ENCODE results near the gene TNIP3.
A peak's percentile ranks its signal among the peaks of the same experiment; 100 is the strongest.

TNIP3 gene

GRCh38 chr4:121125498-121125885, 38.6 kb downstream of the TNIP3 start:
- POLR2A ChIA-PET = no interaction called here
- Histone ChIP-seq H3K4me3 (ENCODE audit: control insufficient read depth in 1 of 7, extremely low read depth in 1 of 7, insufficient read depth in 4 of 7, low read depth in 2 of 7, low read length in 6 of 7) (no peak overlapping the region), H3K4me1 (ENCODE audit: control extremely low read depth in 1 of 4, control insufficient read depth in 4 of 4, insufficient read depth in 4 of 4, low read length in 3 of 4) (no peaks in the 10 kb centered on the region), H3K9me3 (ENCODE audit: control extremely low read depth in 1 of 5, control insufficient read depth in 4 of 5, insufficient read depth in 2 of 5, low read depth in 1 of 5, low read length in 4 of 5) (no peaks in the 10 kb centered on the region), H3K36me3 (ENCODE audit: control insufficient read depth in 4 of 4, insufficient read depth in 4 of 4, low read length in 3 of 4) (no peaks in the 10 kb centered on the region), H3K27ac (ENCODE audit: insufficient read depth in 1 of 2, low read depth in 1 of 2, low read length in 2 of 2, poor library complexity in 1 of 2, severe bottlenecking in 2 of 2) (no peak overlapping the region), H3K27me3 (replicated peaks in 2 of 5; ENCODE audit: control insufficient read depth in 4 of 5, insufficient read depth in 5 of 5, low read length in 4 of 5) (peaks cover 0 to 15% (median 0%) of the 10 kb centered on the region in 5 experiments)
- no peak for DNase-seq
- 100% methylated on average over 3 of the region's 3 CpGs for WGBS (ENCODE audit: insufficient coverage)
- CTCF ChIA-PET = interaction anchor here (0.6 kb wide), 1 partner anchor 30 kb away, joined by 3 read pairs; no protein-coding TSS in a partner anchor

- no CpG with 5 or more reads among the region's 2 CpGs for WGBS (ENCODE audit: insufficient coverage)
- DNase-seq = no peak
Observed at GRCh38 chr4:121122661-121123060, 41.5 kb downstream of the TNIP3 start.

DNA sequence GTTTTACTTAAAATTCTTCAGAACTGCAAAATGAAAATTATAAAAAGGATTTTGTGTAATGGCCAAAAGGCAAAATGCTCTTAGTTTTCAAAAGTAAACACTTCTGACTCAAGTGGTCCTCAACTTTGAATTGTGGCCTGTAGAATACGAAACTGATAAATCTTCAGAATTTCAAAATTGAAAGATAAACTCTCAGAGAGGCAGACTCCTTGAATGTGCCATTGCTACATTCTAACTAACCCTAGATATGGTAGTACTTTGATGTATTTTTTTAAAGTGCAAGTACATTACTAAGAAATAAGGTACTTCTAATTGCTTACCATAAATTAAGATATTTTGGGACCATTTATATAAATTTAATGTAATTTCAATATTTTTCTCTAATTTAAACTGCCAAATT, 44.4 kb downstream of the TNIP3 start:
- WGBS (ENCODE audit: insufficient coverage) = 100% methylated on average over 1 of the region's 1 CpG

More at GRCh38 chr4:121122661-121123060, 41.5 kb downstream of the TNIP3 start:
- Histone ChIP-seq H3K27ac (ENCODE audit: insufficient read depth in 1 of 2, low read depth in 1 of 2, low read length in 2 of 2, poor library complexity in 1 of 2, severe bottlenecking in 2 of 2) (no peak overlapping the region), H3K36me3 (ENCODE audit: control insufficient read depth in 4 of 4, insufficient read depth in 4 of 4, low read length in 3 of 4) (no peaks in the 10 kb centered on the region), H3K27me3 (replicated peaks in 2 of 5; ENCODE audit: control insufficient read depth in 4 of 5, insufficient read depth in 5 of 5, low read length in 4 of 5) (peaks cover 0 to 20% (median 4%) of the 10 kb centered on the region in 5 experiments), H3K4me3 (ENCODE audit: control insufficient read depth in 1 of 7, extremely low read depth in 1 of 7, insufficient read depth in 4 of 7, low read depth in 2 of 7, low read length in 6 of 7) (no peak overlapping the region), H3K4me1 (ENCODE audit: control extremely low read depth in 1 of 4, control insufficient read depth in 4 of 4, insufficient read depth in 4 of 4, low read length in 3 of 4) (no peaks in the 10 kb centered on the region), H3K9me3 (ENCODE audit: control extremely low read depth in 1 of 5, control insufficient read depth in 4 of 5, insufficient read depth in 2 of 5, low read depth in 1 of 5, low read length in 4 of 5) (no peaks in the 10 kb centered on the region)
- ChIA-PET CTCF (interaction anchor here (0.6 to 0.8 kb wide), 2 partner anchors 10 to 181 kb away, joined by 3 read pairs; no protein-coding TSS in a partner anchor), POLR2A (no interaction called here)

GRCh38 chr4:121118344-121118743, 45.8 kb downstream of the TNIP3 start:
- POLR2A ChIA-PET = no interaction called here
- Histone ChIP-seq H3K4me1 (ENCODE audit: control extremely low read depth in 1 of 4, control insufficient read depth in 4 of 4, insufficient read depth in 4 of 4, low read length in 3 of 4) (no peaks in the 10 kb centered on the region), H3K27me3 (replicated peaks in 2 of 5; ENCODE audit: control insufficient read depth in 4 of 5, insufficient read depth in 5 of 5, low read length in 4 of 5) (peaks cover 0 to 16% (median 6%) of the 10 kb centered on the region in 5 experiments), H3K4me3 (ENCODE audit: control insufficient read depth in 1 of 7, extremely low read depth in 1 of 7, insufficient read depth in 4 of 7, low read depth in 2 of 7, low read length in 6 of 7) (no peak overlapping the region), H3K27ac (ENCODE audit: insufficient read depth in 1 of 2, low read depth in 1 of 2, low read length in 2 of 2, poor library complexity in 1 of 2, severe bottlenecking in 2 of 2) (no peak overlapping the region), H3K36me3 (ENCODE audit: control insufficient read depth in 4 of 4, insufficient read depth in 4 of 4, low read length in 3 of 4) (no peaks in the 10 kb centered on the region), H3K9me3 (ENCODE audit: control extremely low read depth in 1 of 5, control insufficient read depth in 4 of 5, insufficient read depth in 2 of 5, low read depth in 1 of 5, low read length in 4 of 5) (no peaks in the 10 kb centered on the region)
- CTCF ChIA-PET = no interaction called here
- no peak for DNase-seq
- 65% methylated on average over 2 of the region's 2 CpGs for WGBS (ENCODE audit: insufficient coverage)

More for the DNA sequence above, 44.4 kb downstream of the TNIP3 start:
- H3K4me3 ChIP-seq (ENCODE audit: control insufficient read depth in 1 of 7, extremely low read depth in 1 of 7, insufficient read depth in 4 of 7, low read depth in 2 of 7, low read length in 6 of 7) = no peak overlapping the region
- ChIA-PET CTCF (interaction anchor here (1.1 kb wide), 1 partner anchor 14 kb away, joined by 3 read pairs; no protein-coding TSS in a partner anchor), POLR2A (interaction anchor here (0.7 kb wide), 1 partner anchor 31 kb away, joined by 3 read pairs; no protein-coding TSS in a partner anchor)
- peaks cover 0 to 14% (median 4%) of the 10 kb centered on the region in 5 experiments for H3K27me3 ChIP-seq (replicated peaks in 2 of 5; ENCODE audit: control insufficient read depth in 4 of 5, insufficient read depth in 5 of 5, low read length in 4 of 5)
- no peak overlapping the region for H3K27ac ChIP-seq (ENCODE audit: insufficient read depth in 1 of 2, low read depth in 1 of 2, low read length in 2 of 2, poor library complexity in 1 of 2, severe bottlenecking in 2 of 2)
- no peaks in the 10 kb centered on the region for H3K36me3 ChIP-seq (ENCODE audit: control insufficient read depth in 4 of 4, insufficient read depth in 4 of 4, low read length in 3 of 4)
- H3K9me3 ChIP-seq (ENCODE audit: control extremely low read depth in 1 of 5, control insufficient read depth in 4 of 5, insufficient read depth in 2 of 5, low read depth in 1 of 5, low read length in 4 of 5) = no peaks in the 10 kb centered on the region
- H3K4me1 ChIP-seq (ENCODE audit: control extremely low read depth in 1 of 4, control insufficient read depth in 4 of 4, insufficient read depth in 4 of 4, low read length in 3 of 4) = no peaks in the 10 kb centered on the region
- DNase-seq = no peak

DNA sequence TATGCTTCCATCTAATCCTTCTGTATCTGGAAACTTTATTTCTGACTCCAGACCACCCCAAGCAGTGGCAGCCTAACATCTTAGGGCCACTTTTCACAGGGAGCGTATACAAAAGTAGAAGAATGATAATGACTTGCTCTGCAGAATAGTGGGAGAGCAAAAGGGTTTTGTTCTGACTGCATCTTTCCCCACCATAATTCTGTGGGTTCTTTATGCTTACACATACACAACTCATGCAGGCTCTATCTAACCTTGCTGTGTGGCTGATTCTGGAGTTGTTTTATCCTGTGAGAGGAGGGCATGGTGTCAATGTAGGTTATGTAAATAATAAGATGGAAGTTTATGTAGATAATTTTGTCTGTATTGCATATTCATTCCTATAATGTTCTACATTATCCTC, 49.4 kb downstream of the TNIP3 start:
- CTCF ChIA-PET = no interaction called here
- DNase-seq = no peak
- Histone ChIP-seq H3K27me3 (replicated peaks in 2 of 5; ENCODE audit: control insufficient read depth in 4 of 5, insufficient read depth in 5 of 5, low read length in 4 of 5) (peaks cover 2 to 17% (median 6%) of the 10 kb centered on the region in 5 experiments), H3K4me1 (ENCODE audit: control extremely low read depth in 1 of 4, control insufficient read depth in 4 of 4, insufficient read depth in 4 of 4, low read length in 3 of 4) (no peaks in the 10 kb centered on the region), H3K27ac (ENCODE audit: insufficient read depth in 1 of 2, low read depth in 1 of 2, low read length in 2 of 2, poor library complexity in 1 of 2, severe bottlenecking in 2 of 2) (no peak overlapping the region), H3K36me3 (ENCODE audit: control insufficient read depth in 4 of 4, insufficient read depth in 4 of 4, low read length in 3 of 4) (no peaks in the 10 kb centered on the region), H3K4me3 (ENCODE audit: control insufficient read depth in 1 of 7, extremely low read depth in 1 of 7, insufficient read depth in 4 of 7, low read depth in 2 of 7, low read length in 6 of 7) (no peak overlapping the region), H3K9me3 (ENCODE audit: control extremely low read depth in 1 of 5, control insufficient read depth in 4 of 5, insufficient read depth in 2 of 5, low read depth in 1 of 5, low read length in 4 of 5) (no peaks in the 10 kb centered on the region)
- POLR2A ChIA-PET = no interaction called here
- WGBS (ENCODE audit: insufficient coverage) = no CpG with 5 or more reads among the region's 1 CpG

DNA sequence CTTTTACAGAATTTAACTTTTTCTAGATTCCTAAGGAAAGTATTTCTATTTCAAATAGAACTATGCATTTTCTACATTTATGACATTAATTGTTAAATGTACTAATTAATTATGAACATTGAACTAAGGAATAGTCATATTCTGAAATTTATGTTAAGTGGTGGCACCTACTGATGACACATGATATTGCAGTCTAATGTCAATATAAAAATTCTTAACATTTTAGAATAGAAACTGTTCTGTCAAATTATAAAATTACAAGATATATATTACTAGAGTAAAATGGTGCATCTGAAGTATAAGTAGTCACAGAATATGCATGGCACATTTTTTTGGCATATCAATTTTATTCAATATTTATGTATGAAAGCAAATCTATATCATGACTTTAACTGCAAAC, 51.6 kb downstream of the TNIP3 start:
- peaks cover 0 to 8% (median 4%) of the 10 kb centered on the region in 5 experiments for H3K27me3 ChIP-seq (replicated peaks in 2 of 5; ENCODE audit: control insufficient read depth in 4 of 5, insufficient read depth in 5 of 5, low read length in 4 of 5)
- H3K36me3 ChIP-seq (ENCODE audit: control insufficient read depth in 4 of 4, insufficient read depth in 4 of 4, low read length in 3 of 4) = no peaks in the 10 kb centered on the region
- no peaks in the 10 kb centered on the region for H3K4me1 ChIP-seq (ENCODE audit: control extremely low read depth in 1 of 4, control insufficient read depth in 4 of 4, insufficient read depth in 4 of 4, low read length in 3 of 4)
- ChIA-PET POLR2A (no interaction called here), CTCF (interaction anchor here (0.7 to 1.5 kb wide), 3 partner anchors 10 to 1036 kb away, joined by 3 to 4 read pairs (median 3); no protein-coding TSS in a partner anchor)
- peak in 1 of 3 donors; percentile 14 for DNase-seq
- no peak overlapping the region for H3K4me3 ChIP-seq (ENCODE audit: control insufficient read depth in 1 of 7, extremely low read depth in 1 of 7, insufficient read depth in 4 of 7, low read depth in 2 of 7, low read length in 6 of 7)
- H3K27ac ChIP-seq (ENCODE audit: insufficient read depth in 1 of 2, low read depth in 1 of 2, low read length in 2 of 2, poor library complexity in 1 of 2, severe bottlenecking in 2 of 2) = no peak overlapping the region
- H3K9me3 ChIP-seq (ENCODE audit: control extremely low read depth in 1 of 5, control insufficient read depth in 4 of 5, insufficient read depth in 2 of 5, low read depth in 1 of 5, low read length in 4 of 5) = no peaks in the 10 kb centered on the region

DNA sequence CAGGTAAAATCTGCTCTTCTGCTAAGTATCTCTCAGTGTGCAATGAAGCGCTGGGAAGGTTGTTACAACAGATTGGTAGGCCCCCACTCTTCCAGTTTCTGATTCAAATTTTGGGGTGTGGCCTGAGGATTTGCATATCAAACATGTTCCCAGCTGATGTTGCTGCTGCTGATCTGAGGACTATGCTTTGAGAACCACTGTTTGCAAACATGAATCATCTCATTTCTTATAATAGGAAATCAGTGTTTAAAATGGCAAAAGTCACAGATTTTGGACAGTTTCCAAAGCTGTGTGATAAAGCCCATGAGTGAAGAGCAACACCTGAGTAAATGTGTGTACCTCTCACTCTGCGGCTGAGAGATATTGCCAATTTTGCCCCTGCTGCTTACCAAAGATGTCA, 55.6 kb downstream of the TNIP3 start:
- Histone ChIP-seq H3K27me3 (replicated peaks in 2 of 5; ENCODE audit: control insufficient read depth in 4 of 5, insufficient read depth in 5 of 5, low read length in 4 of 5) (peaks cover 0 to 7% (median 6%) of the 10 kb centered on the region in 5 experiments), H3K27ac (ENCODE audit: insufficient read depth in 1 of 2, low read depth in 1 of 2, low read length in 2 of 2, poor library complexity in 1 of 2, severe bottlenecking in 2 of 2) (no peak overlapping the region), H3K4me3 (ENCODE audit: control insufficient read depth in 1 of 7, extremely low read depth in 1 of 7, insufficient read depth in 4 of 7, low read depth in 2 of 7, low read length in 6 of 7) (no peak overlapping the region), H3K4me1 (ENCODE audit: control extremely low read depth in 1 of 4, control insufficient read depth in 4 of 4, insufficient read depth in 4 of 4, low read length in 3 of 4) (no peaks in the 10 kb centered on the region), H3K9me3 (ENCODE audit: control extremely low read depth in 1 of 5, control insufficient read depth in 4 of 5, insufficient read depth in 2 of 5, low read depth in 1 of 5, low read length in 4 of 5) (peaks cover 0 to 3% (median 0%) of the 10 kb centered on the region in 5 experiments), H3K36me3 (ENCODE audit: control insufficient read depth in 4 of 4, insufficient read depth in 4 of 4, low read length in 3 of 4) (no peaks in the 10 kb centered on the region)
- DNase-seq = no peak
- 100% methylated on average over 1 of the region's 2 CpGs for WGBS (ENCODE audit: insufficient coverage)
- ChIA-PET POLR2A (no interaction called here), CTCF (interaction anchor here (1.6 kb wide), 1 partner anchor 17 kb away, joined by 3 read pairs; no protein-coding TSS in a partner anchor)

All from common myeloid progenitor, CD34-positive (primary cell).